HG03064 (cell line): ENCODE measurements around the gene CROCC2.

Experiments
- ATAC-seq: cut with Tn5 transposase; IDR thresholded peaks from one replicate; pipeline ENCODE4 v1.9.1; 2021; ENCODE audit warnings: low read depth; ENCODE audit not compliant: unreplicated experiment

Gene CROCC2

GRCh38 chr2:240995041-240996021 lies 89.2 kb downstream of the CROCC2 start:
- ATAC-seq, result no peak

- ATAC-seq, result no peak
Measured at GRCh38 chr2:240996161-240996833, 90.2 kb downstream of the CROCC2 start.

GRCh38 chr2:240996834-240997140 lies 90.7 kb downstream of the CROCC2 start:
- ATAC-seq, result no peak

- ATAC-seq, result no peak
Measured at GRCh38 chr2:240997141-240997855, 91.2 kb downstream of the CROCC2 start.

GRCh38 chr2:240997856-240998705 lies 91.9 kb downstream of the CROCC2 start, which contains the start of gene SNED1:
Gene SNED1, plus strand, starts transcription at chr2:240998618. Its CDS starts 220 bp downstream, at chr2:240998838.
- no peak for ATAC-seq

DNA sequence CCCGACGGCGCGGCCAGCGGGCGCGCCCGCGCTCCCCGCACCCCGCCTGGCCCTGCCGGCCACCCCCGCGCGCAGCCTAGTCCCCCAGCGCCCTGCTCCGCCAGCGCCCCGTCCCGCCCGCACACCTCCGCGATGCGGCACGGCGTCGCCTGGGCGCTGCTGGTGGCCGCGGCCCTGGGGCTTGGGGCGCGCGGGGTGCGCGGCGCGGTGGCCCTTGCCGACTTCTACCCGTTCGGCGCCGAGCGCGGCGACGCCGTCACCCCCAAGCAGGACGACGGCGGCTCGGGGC lies 92.5 kb downstream of the CROCC2 start:
- ATAC-seq, result no peak

DNA sequence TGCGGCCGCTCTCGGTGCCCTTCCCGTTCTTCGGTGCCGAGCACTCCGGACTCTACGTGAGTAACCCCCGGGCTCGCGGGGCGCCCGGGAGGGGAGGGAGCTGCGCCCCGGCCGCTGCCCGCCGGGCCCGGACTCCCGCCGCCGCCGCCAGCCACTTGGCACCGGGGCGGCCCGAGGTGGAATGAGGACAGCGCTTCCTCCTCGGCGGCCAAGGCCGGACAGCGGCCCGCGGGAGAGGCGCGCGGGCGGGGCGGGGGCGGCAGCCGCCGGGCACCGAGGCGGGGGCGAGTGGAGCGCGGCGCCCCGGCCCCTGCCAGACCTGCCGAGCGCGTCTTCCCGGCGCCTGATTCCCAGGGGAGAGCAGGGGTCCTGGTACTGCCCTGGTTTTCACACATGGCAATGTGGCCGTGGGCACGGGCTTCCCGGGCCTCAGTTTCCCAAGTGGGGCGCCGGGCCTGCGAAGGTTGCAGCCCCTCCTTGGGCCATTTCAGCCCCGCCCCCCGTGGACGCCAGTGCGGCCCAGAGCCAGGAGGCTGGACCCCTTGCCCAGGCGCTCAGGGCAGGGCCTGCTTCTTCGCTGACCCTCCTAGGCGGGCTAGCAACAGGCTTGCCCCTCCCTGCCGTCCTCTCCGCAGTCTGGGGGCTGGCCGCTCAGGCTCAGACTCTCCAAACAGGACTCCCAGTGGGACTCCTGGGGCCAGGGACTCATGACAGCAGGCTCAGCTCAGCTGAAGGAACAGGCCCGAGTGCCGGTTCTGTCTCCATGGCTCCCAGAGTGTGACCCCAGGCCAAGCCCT lies 93.1 kb downstream of the CROCC2 start:
- ATAC-seq, result no peak

- no peak for ATAC-seq
Measured at GRCh38 chr2:240999873-241000541, 93.9 kb downstream of the CROCC2 start.

- ATAC-seq, result no peak
Measured at GRCh38 chr2:241000831-241001321, 94.7 kb downstream of the CROCC2 start.

DNA sequence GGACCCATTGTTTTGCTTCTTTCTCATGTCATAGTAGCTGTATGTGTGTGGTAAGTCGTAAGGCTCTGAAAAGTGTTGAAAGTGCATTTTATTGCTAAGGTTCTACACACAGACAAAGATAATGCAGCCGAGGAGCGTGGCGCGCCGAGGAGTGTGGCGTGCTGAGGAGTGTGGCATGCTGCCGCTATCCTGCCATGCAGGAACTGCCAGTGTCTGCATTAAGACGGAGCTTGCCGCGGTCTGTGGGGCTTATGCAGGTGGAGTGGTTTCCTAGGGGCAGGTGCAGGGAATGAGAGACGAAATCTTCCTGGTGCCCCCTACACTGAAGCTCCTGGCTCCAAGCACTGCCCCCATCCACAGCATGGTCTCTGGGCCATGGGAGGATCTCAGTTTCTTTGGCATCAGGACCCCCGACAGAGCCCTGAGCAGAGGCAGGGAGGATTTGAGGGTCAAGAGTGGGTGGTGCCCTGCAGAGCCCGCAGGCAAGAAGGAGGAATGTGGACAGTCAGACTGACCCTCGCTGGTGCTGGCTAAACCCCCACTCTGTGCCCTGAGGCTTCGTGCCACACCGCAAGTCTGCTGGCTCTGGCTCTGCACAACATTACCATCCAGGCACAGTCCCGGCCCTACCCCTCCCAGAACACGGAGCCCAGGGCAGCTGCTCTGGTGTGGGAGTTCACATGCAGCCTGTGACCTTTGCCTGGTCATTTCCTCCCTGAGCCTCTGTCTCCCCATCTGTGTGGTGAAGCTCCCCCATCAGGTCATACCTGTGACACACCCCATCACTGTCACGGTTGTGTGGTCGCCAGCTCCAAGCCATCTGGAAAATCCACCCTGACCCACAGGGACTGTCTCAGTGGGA lies 95.5 kb downstream of the CROCC2 start:
- no peak for ATAC-seq

DNA sequence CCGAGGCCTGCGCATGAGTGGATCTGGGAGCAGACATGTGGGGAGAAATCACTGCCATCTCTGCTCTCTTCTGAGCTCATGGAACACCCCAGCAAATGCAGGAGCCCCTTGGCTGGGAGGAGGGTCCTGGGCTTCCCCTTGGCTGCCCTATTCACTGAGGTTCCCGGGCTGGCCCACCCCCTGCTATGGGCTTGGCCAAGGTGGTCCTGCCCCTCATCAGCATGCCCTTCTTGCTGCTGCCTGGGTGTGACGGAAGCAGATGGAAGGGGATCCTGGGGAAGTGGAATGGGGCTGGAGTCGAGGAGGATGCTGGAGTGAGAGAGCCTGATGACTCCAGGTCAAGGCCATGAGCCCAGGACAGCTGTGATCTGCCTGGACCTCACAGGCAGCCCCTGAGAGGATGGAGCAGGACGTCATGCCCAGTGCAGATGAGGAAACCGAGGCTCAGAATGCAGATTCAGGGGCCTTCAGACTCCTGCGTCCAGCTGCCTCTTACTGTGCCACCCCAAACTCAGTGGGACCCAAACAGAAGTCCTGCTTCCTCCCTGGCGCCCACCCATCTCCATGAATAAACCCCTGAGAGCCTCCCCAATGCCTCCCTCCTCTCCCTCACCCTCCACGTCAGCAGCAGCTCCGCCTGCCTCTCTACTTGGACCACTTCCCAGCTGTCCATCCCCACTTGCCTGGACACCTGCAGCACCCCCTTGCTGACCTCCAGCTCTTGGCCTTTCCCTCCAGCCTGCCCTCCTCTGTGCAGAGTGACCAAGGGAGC lies 96.3 kb downstream of the CROCC2 start:
- ATAC-seq, result no peak

GRCh38 chr2:241003047-241003360 lies 96.9 kb downstream of the CROCC2 start:
- ATAC-seq, result no peak

- no peak for ATAC-seq
Measured at GRCh38 chr2:241003369-241003768, 97.2 kb downstream of the CROCC2 start.

DNA sequence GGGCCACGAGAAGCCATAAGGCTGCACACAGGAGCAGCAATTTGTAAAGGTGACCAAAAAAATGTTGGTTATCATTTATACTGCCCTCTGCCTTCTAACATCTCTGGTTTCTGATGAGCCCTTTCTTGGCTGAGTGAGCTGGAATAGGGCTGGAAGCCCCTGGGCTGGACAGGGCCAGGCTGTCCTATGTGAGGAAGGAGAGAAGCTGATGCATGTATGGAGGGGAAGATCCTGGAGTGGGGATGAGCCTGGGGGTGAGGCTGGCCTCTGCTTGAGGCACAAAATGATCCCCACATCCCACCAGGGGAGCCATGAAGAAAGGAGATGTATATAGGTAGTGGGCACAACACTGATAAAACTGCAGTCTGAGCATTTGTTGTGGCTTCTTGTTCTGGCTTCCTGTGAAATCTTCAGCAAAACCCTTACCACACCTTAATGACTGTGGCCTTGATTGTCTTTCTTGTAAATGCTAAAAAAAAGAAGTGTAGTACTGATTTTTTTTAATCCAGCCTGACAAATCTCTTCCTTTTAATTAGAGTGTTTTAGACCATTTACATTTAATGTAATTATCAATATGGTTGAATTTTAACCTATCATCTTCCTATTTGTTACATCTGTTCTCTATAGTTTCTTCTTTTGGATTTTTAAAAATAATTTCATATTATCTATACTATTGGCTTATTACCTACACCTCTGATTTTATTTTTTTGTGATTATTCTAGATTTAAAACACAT lies 97.9 kb downstream of the CROCC2 start:
- no peak for ATAC-seq

- ATAC-seq, result no peak
Measured at GRCh38 chr2:241005569-241005968, 99.4 kb downstream of the CROCC2 start.

GRCh38 chr2:241006412-241006811 lies 100.3 kb downstream of the CROCC2 start:
- ATAC-seq, result no peak

DNA sequence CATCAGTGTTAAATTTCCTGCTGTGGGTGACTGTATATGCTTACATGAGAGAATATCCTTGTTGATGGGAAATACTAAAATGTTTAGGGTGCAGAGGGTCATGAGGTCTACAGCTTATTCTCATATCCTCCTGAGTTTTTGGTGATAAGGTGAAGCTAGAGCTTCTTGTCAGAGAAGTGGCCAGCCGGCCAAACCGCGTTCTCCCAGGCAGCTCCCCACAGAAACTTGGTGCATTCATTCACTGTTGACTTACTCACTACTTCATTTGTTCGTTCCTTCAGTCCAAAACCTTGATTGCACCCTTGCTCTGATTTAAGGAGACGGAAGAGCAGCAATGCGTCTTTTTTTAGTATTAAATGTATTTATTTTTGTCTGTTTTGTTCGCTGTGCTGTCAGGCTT lies 101.0 kb downstream of the CROCC2 start:
- no peak for ATAC-seq
